GM23248 (cell line): ENCODE data around the gene ERBB4.

ENCODE experiments used
- EZH2 ChIP-seq: fragments of 200-600 bp; sonication (generic); IDR thresholded peaks from 2 replicates; pipeline ENCODE4 v1.6.1; 2018; ENCODE audit warnings: antibody characterized with exemption, mild to moderate bottlenecking; ENCODE audit not compliant: insufficient read depth, poor library complexity, severe bottlenecking
- EZH2phosphoT487 ChIP-seq: fragments of 200-600 bp; sonication (generic); IDR thresholded peaks from 2 replicates; pipeline ENCODE4 v1.6.1; 2018; ENCODE audit warnings: antibody characterized with exemption, moderate library complexity, mild to moderate bottlenecking, low read depth; ENCODE audit not compliant: insufficient read depth

GRCh38 chr2:212547716-212548454, 9.3 kb upstream of the ERBB4 start:
- TF ChIP-seq EZH2phosphoT487 (no peak), EZH2 (no peak)
